ENCODE measurements around the gene CEMIP.

CEMIP gene

GRCh38 chr15:80856809-80857377 is 77.7 kb downstream of the CEMIP start:
- no peak for DNase-seq

DNA sequence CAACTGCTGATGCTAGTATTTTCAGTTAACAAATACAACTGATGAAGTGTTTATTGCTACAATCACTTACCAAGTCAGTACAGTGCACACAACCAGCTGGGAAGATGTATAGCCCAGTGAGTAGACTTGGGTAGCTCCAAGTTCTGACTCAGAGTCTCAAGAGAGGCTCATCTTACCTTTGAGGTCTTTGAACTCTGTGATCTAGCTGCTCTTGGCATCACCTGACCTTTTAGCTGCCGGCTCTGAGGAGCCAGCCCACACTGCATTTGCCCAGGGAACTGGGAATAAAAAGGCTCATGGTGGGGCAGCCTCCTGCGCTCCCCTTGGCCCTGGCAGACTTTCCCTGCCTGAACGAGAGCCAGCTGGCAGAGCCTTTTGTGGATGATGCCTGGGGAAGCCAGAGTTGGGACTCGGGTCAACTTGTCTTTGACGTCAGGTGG is 82.6 kb downstream of the CEMIP start:
- DNase-seq: no peak

DNA sequence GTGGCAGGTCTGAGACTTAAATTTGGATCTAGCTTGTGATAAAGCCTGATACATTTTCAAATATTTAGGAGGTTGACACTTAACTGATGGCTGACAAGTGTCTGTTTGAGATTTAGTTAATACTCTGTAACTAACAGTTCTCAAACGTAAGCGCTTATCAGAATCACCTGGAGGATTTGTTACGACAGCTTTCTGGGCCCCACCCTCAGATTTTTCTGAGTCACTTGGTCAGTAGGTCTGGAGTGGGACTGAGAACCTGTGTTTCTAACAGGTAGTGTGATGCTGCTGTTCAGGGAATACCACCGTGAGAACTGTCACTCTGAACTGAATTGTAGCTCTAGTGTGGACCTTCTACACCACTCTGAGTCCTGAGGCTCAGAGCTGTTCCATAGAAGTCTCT is 85.5 kb downstream of the CEMIP start:
- DNase-seq: no peak

DNA sequence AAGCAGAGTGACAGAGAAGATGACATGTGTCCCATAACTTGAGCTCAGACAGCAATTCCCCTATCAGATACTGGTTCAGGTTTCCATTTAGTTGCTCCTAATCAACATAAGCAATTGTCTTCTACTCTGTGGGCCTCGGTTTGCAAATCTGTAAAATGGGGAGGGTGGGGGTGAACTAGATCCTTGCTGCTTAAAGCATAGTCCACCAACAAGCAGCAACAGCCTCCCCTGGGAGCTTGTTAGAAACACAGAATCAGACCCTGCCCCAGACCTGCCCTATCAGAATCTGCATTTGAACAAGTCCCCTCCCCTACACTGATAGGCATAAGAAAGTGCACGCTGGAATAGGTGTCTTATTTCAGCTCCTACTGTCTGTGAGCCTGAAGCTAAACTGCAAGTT is 87.8 kb downstream of the CEMIP start:
- no peak for DNase-seq

- DNase-seq: no peak
Observed at GRCh38 chr15:80870366-80870765, 91.2 kb downstream of the CEMIP start.

GRCh38 chr15:80870893-80871292 is 91.7 kb downstream of the CEMIP start:
- DNase-seq: peak; percentile 66

DNA sequence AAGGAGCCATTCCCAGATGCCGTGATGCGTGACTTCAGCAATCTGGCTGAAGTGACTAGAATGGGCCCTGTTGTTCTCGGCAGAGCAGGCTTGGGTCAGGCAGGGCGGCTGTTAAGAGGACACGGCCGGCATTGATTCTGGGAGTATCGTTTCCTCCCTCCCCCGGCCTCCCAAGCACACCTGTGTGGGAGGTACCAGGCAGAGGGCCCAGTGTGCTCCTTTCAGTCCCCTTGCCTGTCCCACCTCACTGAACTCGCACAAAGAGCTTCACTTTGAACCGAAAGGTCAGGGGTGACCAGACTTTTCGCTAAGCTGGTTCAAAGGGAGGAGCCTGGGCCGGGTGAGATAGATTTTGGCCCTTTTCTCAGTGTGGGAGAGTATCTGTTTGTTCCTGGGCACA is 92.7 kb downstream of the CEMIP start:
- DNase-seq: no peak

DNA sequence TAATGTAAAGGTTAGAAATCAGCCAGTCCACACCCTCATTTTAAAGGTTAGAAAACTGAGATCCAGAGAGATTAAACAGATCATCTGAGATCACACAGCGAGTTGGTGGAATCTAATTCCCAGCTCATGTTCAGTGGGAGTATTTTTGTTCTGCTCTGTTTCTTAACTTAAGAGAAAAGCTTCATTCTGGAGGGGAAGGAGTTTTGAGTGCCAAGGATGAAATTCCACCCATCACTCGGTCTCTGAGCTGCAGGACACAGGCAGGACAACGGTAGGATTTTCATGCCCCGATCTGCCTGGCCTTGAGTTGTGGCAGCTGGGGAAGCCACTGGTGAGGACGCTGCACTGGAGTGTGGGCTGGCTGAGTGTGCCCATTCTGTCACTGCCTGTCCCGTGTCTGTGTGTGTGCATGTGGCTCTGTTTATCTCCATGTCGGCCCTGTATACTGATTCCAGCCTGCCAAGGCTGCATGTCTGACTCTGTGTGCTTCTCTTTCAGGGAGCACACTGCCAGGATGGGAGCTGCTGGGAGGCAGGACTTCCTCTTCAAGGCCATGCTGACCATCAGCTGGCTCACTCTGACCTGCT is 94.3 kb downstream of the CEMIP start:
- no peak for DNase-seq

GRCh38 chr15:80875568-80876347 is 96.6 kb downstream of the CEMIP start:
- DNase-seq: no peak

DNA sequence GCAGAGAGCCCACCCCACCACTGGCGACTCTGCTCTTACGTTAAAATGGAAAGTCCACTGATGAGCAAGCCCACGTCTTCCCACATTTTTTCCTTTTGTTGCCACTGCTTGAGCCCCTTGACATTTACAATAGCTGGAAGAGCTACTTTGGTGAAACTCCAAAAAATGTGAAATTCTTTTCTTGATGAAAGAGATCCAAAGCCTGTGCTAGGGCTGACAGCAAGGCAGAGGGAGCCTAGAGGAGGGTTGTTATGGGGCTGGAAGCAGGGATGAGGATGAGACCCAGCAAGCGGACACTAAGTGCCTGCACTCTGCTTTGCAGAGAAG is 97.1 kb downstream of the CEMIP start:
- DNase-seq: no peak

DNA sequence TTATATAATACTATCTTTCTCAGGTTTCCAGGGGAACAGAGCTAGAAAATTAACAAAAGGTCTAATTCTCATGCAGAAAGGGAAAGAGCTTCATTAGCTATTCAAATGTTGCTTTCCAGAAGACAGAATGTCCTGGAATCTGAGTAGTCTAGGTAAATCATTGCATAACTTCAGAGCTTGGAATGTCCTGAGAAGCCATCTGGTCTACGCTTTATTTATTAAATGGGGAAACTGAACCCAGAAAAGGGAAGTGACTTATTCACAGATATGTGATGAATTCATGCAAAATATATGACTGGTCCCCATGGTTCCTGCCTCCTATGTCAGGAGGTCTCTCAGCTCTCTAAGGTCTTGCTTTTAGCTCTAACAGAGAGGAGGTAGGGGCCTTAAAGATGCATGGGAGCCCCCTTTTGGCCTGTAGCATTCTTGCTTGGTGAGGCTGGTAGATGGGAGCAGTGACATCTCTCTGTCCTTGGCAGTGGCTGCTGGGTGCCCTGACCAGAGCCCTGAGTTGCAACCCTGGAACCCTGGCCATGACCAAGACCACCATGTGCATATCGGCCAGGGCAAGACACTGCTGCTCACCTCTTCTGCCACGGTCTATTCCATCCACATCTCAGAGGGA is 99.2 kb downstream of the CEMIP start:
- no peak for DNase-seq

- no peak for DNase-seq
Observed at GRCh38 chr15:80878867-80879250, 99.7 kb downstream of the CEMIP start.

DNA sequence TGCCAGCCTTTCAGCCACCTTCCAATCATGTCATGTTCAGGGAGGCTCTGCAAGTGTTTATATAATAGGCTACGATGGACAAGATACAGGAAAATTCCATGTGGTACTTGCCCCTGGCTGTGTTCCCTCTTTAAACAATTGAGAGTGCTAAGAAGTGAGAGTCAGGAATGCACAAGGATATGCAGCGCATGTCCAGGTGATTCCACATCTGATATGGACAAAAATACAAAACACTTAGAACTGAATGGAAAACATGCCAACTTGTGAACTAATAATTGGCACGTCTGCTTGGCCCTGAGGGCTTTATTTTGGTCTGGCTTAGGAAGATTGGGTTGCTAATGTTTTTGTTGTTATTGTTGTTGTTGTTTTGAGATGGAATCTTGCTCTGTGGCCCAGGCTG is 100.9 kb downstream of the CEMIP start:
- no peak for DNase-seq

DNA sequence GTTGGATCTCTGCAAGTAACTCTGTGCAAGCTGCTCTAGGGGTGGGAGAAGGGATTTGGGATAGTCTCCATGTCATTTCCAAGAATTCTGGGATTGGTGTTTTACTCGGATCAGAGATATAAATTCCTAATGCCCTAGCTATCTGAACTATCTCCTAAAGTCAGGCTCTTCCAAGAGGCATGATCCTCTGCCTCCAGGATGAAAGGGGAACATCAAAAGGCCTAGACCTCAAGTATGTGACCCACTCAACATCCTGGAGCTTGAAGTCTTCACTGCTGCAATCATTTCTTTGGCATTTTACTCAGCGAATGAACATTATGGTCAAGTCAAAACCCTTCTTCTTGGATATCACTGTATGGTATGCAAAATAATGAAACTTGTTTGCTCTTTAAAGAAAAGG is 104.5 kb downstream of the CEMIP start:
- no peak for DNase-seq

DNA sequence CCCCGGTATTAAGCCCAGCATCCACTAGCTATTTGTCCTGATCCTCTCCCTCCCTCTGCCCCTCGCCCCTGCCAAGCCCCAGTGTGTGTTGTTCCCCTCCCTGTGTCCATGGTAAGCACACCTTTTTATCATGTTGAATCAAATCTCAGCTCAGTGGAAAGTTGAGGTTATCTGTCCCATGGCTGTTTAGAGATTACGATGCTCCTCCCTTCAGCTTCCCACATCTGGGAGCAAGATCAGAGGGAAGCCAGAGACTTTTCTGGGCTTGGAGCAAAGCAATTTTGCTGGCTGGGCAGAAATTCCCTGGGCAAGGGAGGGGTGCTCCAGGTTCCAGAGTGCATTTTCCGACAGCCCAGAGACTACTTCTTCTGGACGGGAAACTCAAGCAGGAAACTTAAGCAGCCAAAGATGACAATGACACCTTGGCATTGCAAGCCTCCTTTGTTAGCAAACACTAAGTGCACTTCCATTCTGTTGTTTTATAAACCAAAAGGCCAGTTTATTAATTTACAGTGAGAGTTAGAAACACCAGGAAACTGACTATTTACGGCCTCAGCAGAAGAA is 105.9 kb downstream of the CEMIP start:
- DNase-seq: no peak

GRCh38 chr15:80887148-80887547 is 108.0 kb downstream of the CEMIP start:
- no peak for DNase-seq

- no peak for DNase-seq
Observed at GRCh38 chr15:80888846-80889245, 109.7 kb downstream of the CEMIP start.

- no peak for DNase-seq
Observed at GRCh38 chr15:80890341-80891005, 111.3 kb downstream of the CEMIP start.

GRCh38 chr15:80891006-80891405 is 111.8 kb downstream of the CEMIP start:
- no peak for DNase-seq

DNA sequence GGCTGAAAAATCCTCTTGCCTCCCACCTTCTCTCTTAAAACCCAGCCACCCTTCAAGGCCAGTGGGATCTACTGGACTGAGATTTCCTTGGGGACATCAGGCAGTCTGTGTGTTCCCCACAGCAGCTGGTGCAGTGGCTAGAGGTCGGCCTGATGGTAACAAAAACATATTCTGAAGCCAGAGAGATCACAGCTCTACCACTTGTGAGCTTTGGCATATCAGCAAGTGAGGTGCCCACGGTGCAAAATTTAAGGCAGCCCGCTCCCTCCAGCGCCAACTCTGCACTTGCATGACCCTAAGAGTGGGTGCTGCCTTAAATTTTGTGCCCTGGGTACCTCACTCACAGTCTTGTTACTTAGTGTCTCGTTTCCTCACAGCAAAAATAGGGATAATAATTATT is 113.2 kb downstream of the CEMIP start:
- no peak for DNase-seq

GRCh38 chr15:80893777-80894176 is 114.6 kb downstream of the CEMIP start:
- DNase-seq: no peak

DNA sequence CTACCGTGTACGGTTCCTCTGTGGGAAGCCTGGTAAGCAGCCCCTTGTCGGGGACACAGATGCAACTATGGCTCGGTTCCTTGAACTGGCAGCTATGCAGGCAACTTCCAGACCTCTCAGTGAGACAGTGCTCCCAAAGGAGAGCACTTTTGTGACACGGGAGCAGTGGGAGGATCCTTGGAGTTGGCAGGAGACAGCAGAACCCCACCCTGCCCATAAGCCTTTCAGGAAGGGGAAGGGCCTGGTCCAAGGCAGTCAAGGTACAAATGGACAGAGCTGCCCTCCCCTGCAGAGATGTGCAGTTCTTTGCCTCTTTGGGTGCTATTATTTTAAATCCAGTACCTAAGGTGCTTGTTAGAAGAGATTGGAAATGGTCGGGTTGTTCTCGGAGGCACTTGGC is 115.9 kb downstream of the CEMIP start:
- DNase-seq: no peak

- DNase-seq: no peak
Observed at GRCh38 chr15:80895965-80896364, 116.8 kb downstream of the CEMIP start.
